Nephron progenitor cell (in vitro differentiated cells): ENCODE data around the gene RESP18.

Source experiments
- DNase-seq: peaks from one replicate; pipeline ENCODE4 v3.0.0; 2021
- H3K27ac Mint-ChIP-seq: 2 replicates; pipeline ENCODE4 v1.8.0; 2021; ENCODE audit warnings: mild to moderate bottlenecking, moderate library complexity, mixed read lengths
- H3K27me3 Mint-ChIP-seq: 2 replicates; pipeline ENCODE4 v1.8.0; 2021; ENCODE audit warnings: mild to moderate bottlenecking, low read depth, mixed read lengths; ENCODE audit not compliant: poor library complexity
- H3K36me3 Mint-ChIP-seq: 2 replicates; pipeline ENCODE4 v1.8.0; 2021; ENCODE audit warnings: low read depth, mixed read lengths
- H3K4me1 Mint-ChIP-seq: 2 replicates; pipeline ENCODE4 v1.8.0; 2021; ENCODE audit warnings: mixed read lengths
- H3K4me3 Mint-ChIP-seq: 2 replicates; pipeline ENCODE4 v1.8.0; 2021; ENCODE audit warnings: mild to moderate bottlenecking, moderate library complexity, mixed read lengths
- H3K9me3 Mint-ChIP-seq: 2 replicates; pipeline ENCODE4 v1.8.0; 2021; ENCODE audit warnings: mild to moderate bottlenecking, moderate library complexity, mixed read lengths
- CTCF ChIP-seq: fragments of 200-600 bp; sonication (generic); IDR thresholded peaks from 2 replicates; pipeline ENCODE4 v1.5.0; 2021; ENCODE audit warnings: antibody characterized with exemption

RESP18 gene

GRCh38 chr2:219292616-219293015 lies 39.9 kb downstream of the RESP18 start:
- no peak for TF ChIP-seq CTCF
- Mint-ChIP-seq H3K4me1 (peaks cover 9% of the 10 kb centered on the region), H3K4me3 (no peak overlapping the region), H3K27me3 (peaks cover 54% of the 10 kb centered on the region), H3K9me3 (no peaks in the 10 kb centered on the region), H3K36me3 (no peaks in the 10 kb centered on the region), H3K27ac (no peak overlapping the region)
- DNase-seq = no peak

DNA sequence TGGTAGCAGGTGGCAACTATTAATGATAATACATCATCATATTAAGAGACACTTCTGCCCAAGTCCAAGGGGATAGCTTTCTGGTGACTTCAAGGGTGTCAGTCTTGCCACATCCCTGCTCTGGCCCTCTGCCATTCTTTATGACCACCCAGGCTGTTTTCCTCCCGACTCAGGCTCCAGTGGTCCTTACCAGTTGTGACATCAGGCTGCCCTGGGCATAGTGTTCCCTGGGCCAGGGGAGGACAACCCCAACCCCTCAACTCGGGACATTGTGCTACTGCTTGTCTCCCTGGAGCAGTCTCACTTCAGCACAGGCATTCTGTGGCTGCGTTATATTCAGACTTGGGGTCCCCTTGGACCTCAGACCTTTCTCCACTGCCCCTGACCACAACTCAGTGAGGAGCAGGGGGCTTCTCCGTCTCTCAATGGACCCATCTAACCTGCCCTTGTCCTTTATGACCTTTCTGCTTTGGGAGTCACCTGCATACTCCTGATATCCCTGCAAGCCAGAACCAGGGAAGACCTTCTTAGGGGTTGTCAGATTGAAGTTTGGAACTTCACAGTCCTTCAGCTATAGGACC lies 40.5 kb downstream of the RESP18 start:
- Mint-ChIP-seq H3K27me3 (peaks cover 53% of the 10 kb centered on the region), H3K27ac (no peak overlapping the region), H3K4me3 (no peak overlapping the region), H3K4me1 (peaks cover 9% of the 10 kb centered on the region), H3K36me3 (no peaks in the 10 kb centered on the region), H3K9me3 (no peaks in the 10 kb centered on the region)
- TF ChIP-seq CTCF = no peak
- no peak for DNase-seq

GRCh38 chr2:219291394-219291793 lies 41.1 kb downstream of the RESP18 start:
- Mint-ChIP-seq H3K4me1 (peaks cover 14% of the 10 kb centered on the region), H3K27me3 (peaks cover 47% of the 10 kb centered on the region)

GRCh38 chr2:219290381-219291171 lies 42.0 kb downstream of the RESP18 start:
- Mint-ChIP-seq H3K36me3 (no peaks in the 10 kb centered on the region), H3K4me3 (no peak overlapping the region), H3K27me3 (peaks cover 43% of the 10 kb centered on the region), H3K4me1 (peaks cover 20% of the 10 kb centered on the region), H3K9me3 (no peaks in the 10 kb centered on the region), H3K27ac (peak overlapping the region; percentile 71)
- TF ChIP-seq CTCF = no peak
- no peak for DNase-seq

More at GRCh38 chr2:219291394-219291793, 41.1 kb downstream of the RESP18 start:
- no peak for DNase-seq
- no peak for TF ChIP-seq CTCF
- Mint-ChIP-seq H3K9me3 (no peaks in the 10 kb centered on the region), H3K4me3 (no peak overlapping the region), H3K27ac (no peak overlapping the region), H3K36me3 (no peaks in the 10 kb centered on the region)

DNA sequence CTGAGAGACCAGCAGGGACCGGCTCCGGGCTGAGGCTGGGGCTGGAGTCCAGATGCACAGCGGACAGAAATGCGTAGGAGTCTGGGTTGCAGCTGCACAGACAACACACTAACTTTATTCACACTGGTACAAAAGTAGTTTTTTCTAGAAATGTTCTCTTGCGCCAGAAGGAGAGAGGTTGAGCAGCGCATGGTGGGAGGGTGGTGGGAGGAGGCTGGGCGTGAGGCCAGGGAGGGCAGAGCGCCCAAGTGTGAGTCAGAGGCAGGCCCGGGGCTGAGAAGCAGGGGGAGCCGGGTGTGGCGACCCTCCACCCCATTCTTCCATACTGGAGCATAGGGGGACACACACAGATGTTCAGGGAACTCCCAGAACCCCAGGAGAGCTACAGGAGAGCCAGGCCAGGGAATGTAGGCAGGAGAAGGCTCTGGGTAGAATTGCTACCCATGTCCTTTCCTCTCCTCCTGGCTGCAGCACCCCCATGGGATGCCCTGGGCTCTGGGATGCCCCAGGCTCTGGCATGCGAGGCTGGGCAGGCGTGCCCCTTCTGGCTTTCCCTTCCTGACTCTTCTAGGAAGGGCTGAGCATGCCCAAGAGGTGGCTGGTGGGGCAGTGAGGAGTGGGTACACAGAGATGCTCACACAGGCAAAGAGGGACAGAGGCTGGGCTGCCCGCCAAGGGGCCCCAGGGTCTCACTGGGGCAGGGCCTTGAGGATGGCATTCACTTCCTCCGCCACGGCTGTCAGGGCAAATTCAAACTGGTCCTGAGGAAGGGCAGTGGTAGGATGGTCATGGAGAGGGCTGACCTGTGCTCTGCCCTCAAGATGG lies 42.8 kb downstream of the RESP18 start:
- H3K4me3 Mint-ChIP-seq = no peak overlapping the region
- H3K27ac Mint-ChIP-seq = no peak overlapping the region
- no peak for DNase-seq

More for the DNA sequence above, 42.8 kb downstream of the RESP18 start:
- Mint-ChIP-seq H3K27me3 (peaks cover 36% of the 10 kb centered on the region), H3K4me1 (peaks cover 23% of the 10 kb centered on the region), H3K36me3 (no peaks in the 10 kb centered on the region), H3K9me3 (no peaks in the 10 kb centered on the region)
- TF ChIP-seq CTCF = no peak
